CD4-positive, alpha-beta T cell treated with Interferon alpha-2 for 1 hour (primary cell): ENCODE results near the gene PODXL.

Experiments
- DNase-seq, 2 donors: peaks; one replicate each; pipeline ENCODE4 v3.0.0-alpha.2; 2020 to 2022

PODXL gene

GRCh38 chr7:131563918-131564317, 7.5 kb upstream of the PODXL start:
- no peak for DNase-seq

DNA sequence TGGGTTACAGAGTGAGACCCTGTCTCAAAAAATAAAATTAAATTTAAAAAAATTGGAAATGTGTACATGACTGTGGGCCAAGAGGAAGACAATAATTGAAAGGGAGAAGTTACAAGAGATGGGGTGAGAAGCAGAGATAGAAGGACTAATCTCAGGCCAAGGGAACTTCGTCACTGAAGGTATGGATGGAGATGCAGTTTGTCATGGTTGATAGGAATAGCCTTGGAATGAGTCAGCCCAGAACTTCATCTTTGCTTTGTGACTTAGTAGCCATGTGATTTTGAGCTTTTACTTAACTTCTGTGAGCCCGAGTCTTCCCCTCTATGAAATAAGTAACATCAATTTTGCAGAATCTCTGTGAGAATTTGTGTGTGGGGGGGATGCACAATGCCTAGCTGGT, 6.5 kb upstream of the PODXL start:
- DNase-seq, result no peak

DNA sequence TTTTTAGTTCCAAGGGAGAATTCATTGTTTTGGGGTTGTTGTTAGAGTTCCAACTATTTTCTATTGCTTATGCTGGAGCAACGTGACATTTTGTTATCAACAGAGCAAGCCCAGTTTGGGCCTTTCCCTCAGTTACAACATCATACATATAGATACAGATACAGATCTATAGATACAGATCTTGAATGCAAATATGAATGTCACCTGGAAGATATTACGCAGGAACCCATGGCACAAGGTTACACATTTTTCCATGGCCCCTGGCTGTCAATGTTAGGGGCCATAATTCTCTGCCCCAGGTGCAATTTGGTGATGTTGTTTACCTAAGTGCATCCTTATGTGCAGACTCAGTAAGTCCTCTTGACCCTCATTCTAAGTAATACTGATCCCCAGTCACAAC, 3.6 kb upstream of the PODXL start:
- DNase-seq, result no peak

- no peak for DNase-seq
These were observed 1.4 kb upstream of the PODXL start for GRCh38 chr7:131557652-131558385.

DNA sequence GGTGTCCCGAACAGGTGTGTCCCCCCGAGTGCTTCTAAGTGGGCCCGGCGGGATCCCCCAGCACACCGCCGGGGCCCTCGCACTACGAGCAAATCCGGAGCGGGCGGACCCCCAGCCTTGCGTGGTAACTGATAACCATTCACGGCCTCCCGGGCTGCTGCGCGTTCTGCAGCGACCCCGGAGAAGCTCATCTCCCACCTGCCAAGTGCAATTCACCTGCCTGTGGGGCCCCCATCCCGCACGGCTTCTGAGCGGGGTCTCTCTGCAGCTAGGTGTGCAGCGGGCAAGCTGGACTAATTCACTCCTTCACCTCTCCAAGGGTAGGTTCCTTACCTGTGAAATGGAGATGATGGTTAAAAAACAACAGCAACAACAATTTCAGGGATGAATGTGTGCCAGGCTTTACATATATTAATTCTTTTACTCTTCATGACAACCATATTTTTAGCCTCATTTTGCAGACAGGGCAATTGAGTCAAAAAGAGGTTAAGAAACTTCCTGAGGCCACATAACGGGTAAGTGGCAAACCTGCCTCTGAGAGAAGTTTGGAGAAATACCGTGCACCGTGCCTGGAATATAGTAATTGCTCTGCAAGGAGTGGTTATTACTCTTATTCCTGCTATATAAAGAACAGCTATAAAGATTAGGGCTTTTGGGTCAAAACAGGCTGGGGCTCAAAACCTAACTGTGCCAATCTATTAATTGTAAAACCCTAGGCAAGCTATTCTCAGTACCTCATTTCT, 652 bp upstream of the PODXL start:
- no peak for DNase-seq

GRCh38 chr7:131555552-131556052, 826 bp downstream of the PODXL start:
- DNase-seq, result no peak

DNA sequence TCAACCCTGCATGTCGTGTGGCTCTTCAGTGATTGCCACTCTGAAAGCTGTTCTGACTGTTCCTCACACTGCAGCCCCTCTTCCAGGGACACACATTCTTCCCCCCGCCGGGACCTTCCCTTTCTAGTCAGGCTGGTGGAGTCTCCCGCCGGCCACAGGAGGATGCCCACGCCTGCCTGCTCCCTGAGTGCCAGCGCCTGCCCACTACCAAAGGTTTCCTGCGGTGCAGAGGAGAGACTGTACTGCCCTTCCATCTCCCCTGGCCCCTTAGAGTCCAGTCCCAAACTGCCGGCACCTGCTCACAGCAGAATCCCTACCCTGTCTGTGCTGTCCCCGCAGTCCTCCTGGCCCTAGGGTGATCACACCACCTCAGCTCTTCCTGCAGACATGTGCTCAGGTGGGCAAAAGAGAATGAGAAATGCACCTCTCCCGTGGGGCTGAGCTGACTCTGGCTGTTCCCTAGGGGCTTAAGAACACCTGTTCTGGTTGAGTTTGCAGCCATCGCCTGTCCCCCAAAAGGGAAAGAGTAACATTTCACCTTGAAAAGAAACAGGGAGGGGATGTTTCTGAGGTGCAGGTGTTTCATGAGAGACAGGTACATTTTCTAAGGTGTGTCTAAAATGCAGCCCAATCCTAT, 1.4 kb downstream of the PODXL start:
- DNase-seq, result no peak

DNA sequence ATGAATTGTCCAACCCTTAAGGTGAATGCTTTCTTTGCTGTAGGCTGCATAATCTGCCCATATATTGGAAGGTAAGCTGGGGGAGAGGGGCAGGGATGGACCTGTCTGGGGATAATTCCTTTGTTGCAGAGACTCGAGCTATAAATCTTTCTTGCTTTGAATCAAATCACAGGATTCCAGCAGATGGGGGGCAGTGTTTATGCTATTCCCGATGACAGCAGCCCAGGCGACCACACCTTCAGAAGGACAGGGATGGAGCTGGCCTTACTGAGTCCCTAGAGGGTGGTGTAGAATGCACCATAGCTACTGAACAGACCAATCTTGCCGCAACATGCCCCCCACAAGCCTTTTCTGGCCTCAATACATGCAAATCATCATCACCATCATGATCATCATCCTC, 2.5 kb downstream of the PODXL start:
- DNase-seq, result no peak

GRCh38 chr7:131552053-131552452, 4.4 kb downstream of the PODXL start:
- DNase-seq, result no peak

- DNase-seq, result no peak
These were observed 5.6 kb downstream of the PODXL start for GRCh38 chr7:131550846-131551245.

GRCh38 chr7:131548371-131548770, 8.1 kb downstream of the PODXL start:
- DNase-seq, result no peak

DNA sequence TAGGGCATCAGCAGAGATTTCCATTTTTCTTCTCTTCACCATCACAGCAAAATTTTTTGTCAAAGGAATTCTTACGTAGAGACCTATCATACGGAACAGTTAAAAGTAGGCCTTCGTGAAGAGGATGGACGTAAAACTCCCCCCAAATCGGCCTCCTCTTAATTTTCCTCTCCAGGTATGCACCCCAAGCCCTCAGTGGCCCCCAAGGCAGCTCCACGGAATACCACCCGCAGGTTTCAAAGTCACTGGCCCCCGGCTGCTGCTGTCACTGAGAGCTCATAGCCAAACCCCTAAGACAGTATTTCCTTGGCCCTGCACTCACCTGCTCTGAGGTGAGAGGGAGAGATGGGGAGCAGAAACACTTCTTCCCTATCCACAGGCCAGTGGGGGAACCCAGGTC, 8.8 kb downstream of the PODXL start:
- no peak for DNase-seq

DNA sequence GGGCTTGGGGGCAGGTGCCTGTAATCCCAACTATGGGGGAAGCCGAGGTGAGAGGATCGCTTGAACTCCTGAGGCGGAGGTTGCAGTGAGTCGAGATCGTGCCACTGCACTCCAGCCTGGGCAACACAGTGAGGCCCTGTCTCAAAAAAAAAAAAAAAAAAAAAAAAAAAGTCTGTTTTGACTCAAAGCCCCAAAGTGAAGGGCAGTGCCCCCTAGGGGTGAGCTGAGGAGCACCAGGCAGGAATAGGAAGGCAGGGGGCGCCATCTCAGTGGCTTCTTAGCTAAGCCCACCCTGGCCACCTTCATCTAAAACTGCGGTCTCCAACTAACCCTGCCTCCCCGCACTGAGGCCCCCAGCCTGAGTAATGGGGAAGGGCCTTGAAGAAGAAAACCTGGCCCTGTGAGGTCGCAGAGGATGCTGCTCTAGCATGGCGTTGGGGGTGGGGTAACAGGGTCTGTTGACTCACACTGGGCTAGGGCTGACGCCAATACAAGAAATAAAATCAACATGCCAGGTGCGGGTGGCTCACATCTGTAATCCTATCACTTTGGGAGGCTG, 9.8 kb downstream of the PODXL start:
- peak; percentile 28 to 51 for DNase-seq

DNA sequence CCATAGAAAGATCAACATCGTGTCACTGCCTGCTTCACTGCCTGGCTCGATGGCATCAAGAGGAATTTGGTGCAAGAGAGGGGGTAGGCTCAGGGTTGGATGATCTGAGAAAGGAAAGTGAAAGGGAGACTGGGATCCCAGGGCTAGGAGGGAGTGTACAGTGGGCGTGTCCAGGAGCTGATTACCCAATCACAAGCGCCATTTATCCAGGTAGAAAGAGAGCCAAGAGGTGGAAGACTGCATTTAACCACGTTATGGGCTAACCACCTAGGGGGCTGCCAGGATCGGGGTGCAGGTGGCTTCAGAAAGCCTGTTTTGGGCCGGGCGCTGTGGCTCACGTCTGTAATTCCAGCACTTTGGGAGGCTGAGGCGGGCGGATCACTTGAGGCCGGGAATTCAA, 10.3 kb downstream of the PODXL start:
- no peak for DNase-seq

DNA sequence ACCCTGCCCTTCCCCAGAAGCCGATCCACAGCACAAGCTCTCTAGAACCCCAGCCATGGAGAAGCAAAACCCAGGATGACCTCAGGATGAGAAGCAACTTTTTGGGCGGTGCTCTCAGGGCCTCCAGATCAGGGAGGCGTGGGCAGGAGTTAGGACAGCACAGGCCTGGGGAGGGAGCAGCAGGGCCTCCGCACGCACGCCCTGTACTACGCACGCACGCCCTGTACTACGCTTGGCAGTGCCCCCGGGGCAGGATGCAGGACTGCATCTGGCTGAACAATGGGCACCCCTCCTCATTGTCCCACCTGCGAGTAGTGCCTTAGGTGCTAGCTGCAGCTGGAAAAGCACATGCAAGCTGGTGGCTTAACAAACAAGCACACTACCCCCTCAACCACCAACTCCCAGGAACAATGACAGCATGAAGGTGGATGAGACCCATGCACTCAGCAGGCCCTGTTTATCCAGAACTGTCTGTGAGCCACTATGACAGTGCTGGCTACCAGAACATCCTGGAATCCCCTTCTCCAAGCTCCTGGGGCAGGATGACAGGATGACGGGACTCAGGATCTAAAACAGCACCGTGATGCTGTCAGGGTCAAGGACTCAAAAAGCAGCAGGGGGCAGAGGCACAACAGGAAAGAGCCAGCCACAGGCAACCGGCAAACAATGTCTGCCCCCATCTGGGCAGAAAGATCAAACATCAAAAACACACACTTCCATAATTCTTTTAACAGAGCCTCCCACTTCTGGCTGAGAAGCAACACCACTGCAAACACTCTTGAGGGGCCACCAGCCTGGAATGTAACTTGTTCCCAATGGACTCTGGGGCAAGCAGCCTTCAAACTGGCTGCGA, 11.8 kb downstream of the PODXL start:
- DNase-seq, result no peak

- no peak for DNase-seq
These were observed 12.4 kb downstream of the PODXL start for GRCh38 chr7:131544021-131544420.

- no peak for DNase-seq
These were observed 13.1 kb downstream of the PODXL start for GRCh38 chr7:131543298-131543697.

GRCh38 chr7:131540491-131541162, 15.8 kb downstream of the PODXL start:
- DNase-seq, result no peak

DNA sequence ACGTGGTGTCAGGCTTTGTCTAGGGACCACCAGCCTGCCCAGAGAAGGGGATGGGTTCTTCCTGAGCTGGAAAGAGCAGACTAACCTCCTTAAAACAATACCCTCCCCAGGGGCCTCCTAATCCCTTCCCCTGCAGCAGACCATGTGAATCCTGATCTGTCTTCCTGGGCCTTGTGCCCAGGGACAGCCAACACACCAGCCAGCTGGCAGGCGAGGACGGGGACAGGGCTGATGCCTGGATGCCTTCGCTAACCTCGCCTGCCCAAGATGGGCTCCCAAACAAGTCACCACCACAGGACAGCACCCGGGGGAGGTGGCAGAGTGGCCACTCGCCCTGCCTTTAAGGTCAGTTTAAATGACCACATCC, 17.6 kb downstream of the PODXL start:
- no peak for DNase-seq

GRCh38 chr7:131538071-131538812, 18.2 kb downstream of the PODXL start:
- DNase-seq, result no peak

DNA sequence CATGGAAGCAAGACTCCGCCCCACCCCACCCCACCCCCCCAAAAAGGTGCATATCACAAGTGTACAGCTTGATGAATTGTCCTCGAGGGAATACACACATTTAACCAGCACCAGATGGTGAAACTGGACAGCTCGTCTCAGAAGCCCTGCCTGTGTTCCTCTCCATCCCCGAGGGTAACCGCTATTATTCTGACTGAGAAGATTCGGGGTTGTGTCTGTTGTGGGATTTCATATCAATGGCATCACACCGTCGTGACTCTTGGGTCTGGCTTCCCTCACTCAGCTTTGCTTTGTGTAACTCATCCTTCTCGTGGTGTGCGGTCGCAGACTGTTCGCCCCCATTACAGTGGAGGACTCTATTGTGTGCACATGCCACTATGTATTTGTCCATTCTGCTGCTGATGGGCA, 18.9 kb downstream of the PODXL start:
- DNase-seq, result no peak
